Amniotic epithelial cell (primary cell): ENCODE data around the gene TNFSF15.

Experiments
- DNase-seq: peaks from one replicate; pipeline ENCODE4 v3.0.0-alpha.2; 2010; ENCODE audit warnings: low read depth

TNFSF15 gene

GRCh38 chr9:114787781-114788498, 17.9 kb downstream of the TNFSF15 start:
- DNase-seq: no peak

GRCh38 chr9:114787214-114787613, 18.6 kb downstream of the TNFSF15 start:
- DNase-seq: no peak

GRCh38 chr9:114785866-114786650, 19.8 kb downstream of the TNFSF15 start:
- peak; percentile 98 for DNase-seq

- DNase-seq: peak; percentile 28
These were observed 21.0 kb downstream of the TNFSF15 start for GRCh38 chr9:114784721-114785279.

GRCh38 chr9:114782586-114782985, 23.3 kb downstream of the TNFSF15 start:
- DNase-seq: peak; percentile 84

GRCh38 chr9:114779352-114779845, 26.4 kb downstream of the TNFSF15 start:
- DNase-seq: peak; percentile 15

GRCh38 chr9:114777821-114778609, 27.8 kb downstream of the TNFSF15 start:
- DNase-seq: no peak

- no peak for DNase-seq
These were observed 29.0 kb downstream of the TNFSF15 start for GRCh38 chr9:114776683-114777399.

GRCh38 chr9:114775981-114776380, 29.9 kb downstream of the TNFSF15 start:
- DNase-seq: peak; percentile 24

GRCh38 chr9:114775121-114775520, 30.7 kb downstream of the TNFSF15 start:
- no peak for DNase-seq

GRCh38 chr9:114774524-114774923, 31.3 kb downstream of the TNFSF15 start:
- no peak for DNase-seq

- DNase-seq: peak; percentile 59
These were observed 34.0 kb downstream of the TNFSF15 start for GRCh38 chr9:114771889-114772288.

GRCh38 chr9:114770991-114771390, 34.8 kb downstream of the TNFSF15 start:
- DNase-seq: no peak

- DNase-seq: no peak
These were observed 36.2 kb downstream of the TNFSF15 start for GRCh38 chr9:114769624-114770023.

- DNase-seq: no peak
These were observed 42.6 kb downstream of the TNFSF15 start for GRCh38 chr9:114763220-114763619.

GRCh38 chr9:114761523-114761922, 44.3 kb downstream of the TNFSF15 start:
- DNase-seq: no peak

GRCh38 chr9:114759512-114760341, 46.1 kb downstream of the TNFSF15 start:
- DNase-seq: no peak

- no peak for DNase-seq
These were observed 47.9 kb downstream of the TNFSF15 start for GRCh38 chr9:114757984-114758383.

GRCh38 chr9:114757395-114757794, 48.4 kb downstream of the TNFSF15 start:
- no peak for DNase-seq

GRCh38 chr9:114756920-114757319, 48.9 kb downstream of the TNFSF15 start:
- no peak for DNase-seq
